H9 (cell line): ENCODE measurements around the gene FMO4. TPM values are rescaled to one million over a fixed set of nuclear protein-coding genes. Genes with fewer than 3 reads are reported as not detected.

Experiments used
- DNase-seq: peaks from one replicate; pipeline ENCODE4 v3.0.0-alpha.2; 2017
- H2AFZ ChIP-seq: one replicate; pipeline ENCODE4 v1.6.1; 2013; ENCODE audit warnings: mild to moderate bottlenecking, low read length, control low read depth, moderate library complexity
- H2AK5ac ChIP-seq: 2 replicates; pipeline ENCODE4 v1.6.1; 2013; ENCODE audit warnings: low read length, control low read depth, mixed read lengths; ENCODE audit not compliant: insufficient read length
- H2BK120ac ChIP-seq: one replicate; pipeline ENCODE4 v1.6.1; 2013; ENCODE audit warnings: low read depth, mild to moderate bottlenecking, low read length, control low read depth, inconsistent platforms; ENCODE audit not compliant: poor library complexity, severe bottlenecking
- H2BK12ac ChIP-seq: 2 replicates; pipeline ENCODE4 v1.6.1; 2013; ENCODE audit warnings: low read length, control low read depth, mixed read lengths, low read depth; ENCODE audit not compliant: insufficient read length
- H2BK15ac ChIP-seq: 2 replicates; pipeline ENCODE4 v1.6.1; 2013; ENCODE audit warnings: low read depth, low read length, control low read depth
- H2BK20ac ChIP-seq: one replicate; pipeline ENCODE4 v1.6.1; 2013; ENCODE audit warnings: low read depth, mild to moderate bottlenecking, low read length, control low read depth, inconsistent platforms; ENCODE audit not compliant: poor library complexity, severe bottlenecking
- H2BK5ac ChIP-seq: 2 replicates; pipeline ENCODE4 v1.6.1; 2013; ENCODE audit warnings: low read length, control low read depth, mixed read lengths; ENCODE audit not compliant: insufficient read length
- H3K14ac ChIP-seq: 2 replicates; pipeline ENCODE4 v1.6.1; 2013; ENCODE audit warnings: low read length, control low read depth; ENCODE audit not compliant: insufficient read depth
- H3K18ac ChIP-seq: 2 replicates; pipeline ENCODE4 v1.6.1; 2013; ENCODE audit warnings: low read depth, mild to moderate bottlenecking, mixed read lengths, low read length, control low read depth; ENCODE audit not compliant: insufficient read length
- H3K23ac ChIP-seq: 2 replicates; pipeline ENCODE4 v1.6.1; 2013; ENCODE audit warnings: low read length, control low read depth, mixed read lengths, low read depth; ENCODE audit not compliant: insufficient read length
- H3K23me2 ChIP-seq: 2 replicates; pipeline ENCODE4 v1.6.1; 2013; ENCODE audit warnings: low read depth, mild to moderate bottlenecking, mixed read lengths, low read length, control low read depth; ENCODE audit not compliant: insufficient read length, poor library complexity, severe bottlenecking
- H3K27ac ChIP-seq: 2 replicates; pipeline ENCODE4 v1.5.1; 2013; ENCODE audit warnings: low read length, control low read depth, mixed read lengths, low read depth; ENCODE audit not compliant: insufficient read length
- H3K27me3 ChIP-seq: 2 replicates; pipeline ENCODE4 v1.6.1; 2013; ENCODE audit warnings: low read length, control low read depth, inconsistent platforms; ENCODE audit not compliant: insufficient read depth
- H3K4ac ChIP-seq: 2 replicates; pipeline ENCODE4 v1.6.1; 2013; ENCODE audit warnings: low read depth, mild to moderate bottlenecking, control low read depth, inconsistent platforms, low read length, moderate library complexity
- H3K4me1 ChIP-seq: 2 replicates; pipeline ENCODE4 v1.6.1; 2013; ENCODE audit warnings: low read length, control low read depth, inconsistent platforms; ENCODE audit not compliant: insufficient read depth
- H3K4me2 ChIP-seq: 2 replicates; pipeline ENCODE4 v1.6.1; 2013; ENCODE audit warnings: low read length, control low read depth, mixed read lengths; ENCODE audit not compliant: insufficient read length, insufficient read depth
- H3K56ac ChIP-seq: 2 replicates; pipeline ENCODE4 v1.6.1; 2013; ENCODE audit warnings: low read depth, mild to moderate bottlenecking, mixed read lengths, low read length, control low read depth; ENCODE audit not compliant: insufficient read length
- H3K79me1 ChIP-seq: 2 replicates; pipeline ENCODE4 v1.6.1; 2013; ENCODE audit warnings: low read depth, mild to moderate bottlenecking, moderate library complexity, low read length, control low read depth, inconsistent platforms; ENCODE audit not compliant: insufficient read depth, poor library complexity, severe bottlenecking
- H3K79me2 ChIP-seq: 2 replicates; pipeline ENCODE4 v1.6.1; 2013; ENCODE audit warnings: low read length, control low read depth, inconsistent platforms; ENCODE audit not compliant: insufficient read depth
- H3K9ac ChIP-seq: 2 replicates; pipeline ENCODE4 v1.6.1; 2013; ENCODE audit warnings: low read length, control low read depth, mixed read lengths; ENCODE audit not compliant: insufficient read length; ENCODE audit errors: extremely low read depth
- H3K9me3 ChIP-seq: one replicate; pipeline ENCODE4 v1.6.1; 2013; ENCODE audit warnings: low read depth, low read length, inconsistent platforms; ENCODE audit not compliant: control insufficient read depth
- H3T11ph ChIP-seq: one replicate; pipeline ENCODE4 v1.6.1; 2013; ENCODE audit warnings: mild to moderate bottlenecking, low read length, control low read depth, inconsistent platforms
- H4K20me1 ChIP-seq: one replicate; pipeline ENCODE4 v1.6.1; 2013; ENCODE audit not compliant: control insufficient read depth, insufficient read length, insufficient read depth
- H4K5ac ChIP-seq: 2 replicates; pipeline ENCODE4 v1.6.1; 2013; ENCODE audit warnings: low read depth, mild to moderate bottlenecking, mixed read lengths, low read length, control low read depth; ENCODE audit not compliant: insufficient read length
- H4K8ac ChIP-seq: replicated peaks from 2 replicates; pipeline ENCODE4 v1.6.1; 2013; ENCODE audit warnings: low read length, control low read depth, mixed read lengths, low read depth; ENCODE audit not compliant: insufficient read length
- H4K91ac ChIP-seq: 2 replicates; pipeline ENCODE4 v1.6.1; 2013; ENCODE audit warnings: low read depth, mild to moderate bottlenecking, moderate library complexity, mixed read lengths, low read length, control low read depth; ENCODE audit not compliant: insufficient read length
- H3K27ac Mint-ChIP-seq, 3 experiments: 2 replicates in 2 of 3; 3 replicates in 1 of 3; pipeline ENCODE4 v1.8.0; 2020 to 2021; ENCODE audit warnings: mixed read lengths in 3 of 3, mild to moderate bottlenecking in 1 of 3, moderate library complexity in 1 of 3
- H3K27me3 Mint-ChIP-seq: 2 replicates; pipeline ENCODE4 v1.8.0; 2021; ENCODE audit warnings: low read depth, mild to moderate bottlenecking, moderate library complexity, mixed read lengths
- H3K36me3 Mint-ChIP-seq, 3 experiments: 2 replicates in 2 of 3; 3 replicates in 1 of 3; pipeline ENCODE4 v1.8.0; 2020 to 2021; ENCODE audit warnings: low read depth in 3 of 3, mixed read lengths in 3 of 3; ENCODE audit not compliant: insufficient read depth in 1 of 3
- H3K4me1 Mint-ChIP-seq, 2 experiments: 2 replicates each; pipeline ENCODE4 v1.8.0; 2020; ENCODE audit warnings: mixed read lengths in 2 of 2
- H3K4me3 Mint-ChIP-seq, 2 experiments: 2 replicates in 1 of 2; 3 replicates in 1 of 2; pipeline ENCODE4 v1.8.0; 2020 to 2021; ENCODE audit warnings: mild to moderate bottlenecking in 2 of 2, mixed read lengths in 2 of 2, moderate library complexity in 1 of 2
- H3K9me3 Mint-ChIP-seq, 2 experiments: 2 replicates in 1 of 2; 3 replicates in 1 of 2; pipeline ENCODE4 v1.8.0; 2020; ENCODE audit warnings: mild to moderate bottlenecking in 2 of 2, mixed read lengths in 2 of 2, moderate library complexity in 1 of 2
- CTCF ChIP-seq: fragments of 200-600 bp; sonication (generic); conservative IDR thresholded peaks from 3 replicates; pipeline ENCODE4 v1.8.0; 2021; ENCODE audit warnings: antibody characterized with exemption, mild to moderate bottlenecking
- WGBS: extraction: QIAGEN DNeasy Blood & Tissue Kit; methylation state at CpG from one replicate; pipeline ENCODE4 v1.1.7; 2013; ENCODE audit warnings: missing lambda C conversion rate, low lambda C conversion rate, mixed read lengths; ENCODE audit not compliant: insufficient read length; ENCODE audit errors: extremely low coverage; 5-methylcytosine and 5-hydroxymethylcytosine counted together
- total RNA-seq: library from RNA; stranded (reverse); gene quantifications from 2 replicates; pipeline ENCODE4 v1.2.1, GENCODE V29; 2021

FMO4 gene
- total RNA-seq, 1 experiment from 2014 or later, result 1.8 TPM

DNA sequence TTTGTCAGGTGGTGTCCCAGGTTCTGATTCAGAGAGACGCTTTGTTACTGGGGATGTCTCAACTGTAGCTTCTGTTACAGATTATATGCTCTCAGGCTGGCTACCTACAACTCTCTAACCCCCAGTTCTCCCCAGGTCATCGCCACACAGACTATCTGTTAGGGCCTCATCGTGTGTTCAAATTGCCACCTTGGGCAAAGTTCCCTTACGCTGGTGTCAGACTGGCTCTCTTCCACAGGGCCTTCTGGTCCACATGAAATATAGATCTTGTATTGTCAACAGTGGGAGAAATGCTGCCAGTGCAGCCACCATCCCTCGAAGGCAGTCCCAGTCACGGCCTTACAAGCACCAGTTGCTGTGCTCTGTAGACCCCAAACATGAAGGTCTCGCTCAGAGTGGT, 15.3 kb downstream of the FMO4 start:
- H2AFZ ChIP-seq, result no peak overlapping the region
- no peaks in the 10 kb centered on the region for H3K79me1 ChIP-seq
- no peaks in the 10 kb centered on the region for H3K9me3 ChIP-seq
- Mint-ChIP-seq H3K9me3 (no peaks in the 10 kb centered on the region), H3K4me3 (no peak overlapping the region), H3K4me1 (peaks cover 0 to 2% of the 10 kb centered on the region in 2 experiments; a peak in 1 of 4 replicates), H3K36me3 (no peaks in the 10 kb centered on the region), H3K27ac (peak overlapping the region in 1 of 3 experiments; percentile 53; a peak in 1 of 7 replicates), H3K27me3 (no peaks in the 10 kb centered on the region)
- no peak overlapping the region for H3T11ph ChIP-seq
- H3K56ac ChIP-seq, result no peak overlapping the region
- H3K4ac ChIP-seq, result no peak overlapping the region
- no peak overlapping the region for H2BK15ac ChIP-seq
- H2BK120ac ChIP-seq, result no peak overlapping the region
- H2BK20ac ChIP-seq, result no peak overlapping the region
- WGBS, result no CpG with 5 or more reads among the region's 7 CpGs
- H3K23ac ChIP-seq, result no peak overlapping the region
- no peak overlapping the region for H3K18ac ChIP-seq
- no peak for TF ChIP-seq CTCF
- no peak overlapping the region for H3K27ac ChIP-seq
- H2BK5ac ChIP-seq, result no peak overlapping the region
- no peak overlapping the region for H3K4me2 ChIP-seq
- H4K8ac ChIP-seq, result no peak overlapping the region
- H4K91ac ChIP-seq, result no peak overlapping the region
- H3K79me2 ChIP-seq, result no peaks in the 10 kb centered on the region
- DNase-seq, result no peak
- H3K9ac ChIP-seq, result no peak overlapping the region
- H2BK12ac ChIP-seq, result no peak overlapping the region
- H2AK5ac ChIP-seq, result no peak overlapping the region
- no peak overlapping the region; the same call in 1 of the 2 replicates for H3K14ac ChIP-seq
- H3K27me3 ChIP-seq, result no peaks in the 10 kb centered on the region
- no peaks in the 10 kb centered on the region for H3K23me2 ChIP-seq
- no peaks in the 10 kb centered on the region for H3K4me1 ChIP-seq
- H4K5ac ChIP-seq, result no peak overlapping the region
- H4K20me1 ChIP-seq, result no peaks in the 10 kb centered on the region
